ENCODE measurements around the gene PITHD1.
"Not testable (repeated sequence)": the region's sequence is repeated elsewhere in the genome, so short reads cannot be mapped to it uniquely, and the experiment has no call there.

PITHD1 gene

DNA sequence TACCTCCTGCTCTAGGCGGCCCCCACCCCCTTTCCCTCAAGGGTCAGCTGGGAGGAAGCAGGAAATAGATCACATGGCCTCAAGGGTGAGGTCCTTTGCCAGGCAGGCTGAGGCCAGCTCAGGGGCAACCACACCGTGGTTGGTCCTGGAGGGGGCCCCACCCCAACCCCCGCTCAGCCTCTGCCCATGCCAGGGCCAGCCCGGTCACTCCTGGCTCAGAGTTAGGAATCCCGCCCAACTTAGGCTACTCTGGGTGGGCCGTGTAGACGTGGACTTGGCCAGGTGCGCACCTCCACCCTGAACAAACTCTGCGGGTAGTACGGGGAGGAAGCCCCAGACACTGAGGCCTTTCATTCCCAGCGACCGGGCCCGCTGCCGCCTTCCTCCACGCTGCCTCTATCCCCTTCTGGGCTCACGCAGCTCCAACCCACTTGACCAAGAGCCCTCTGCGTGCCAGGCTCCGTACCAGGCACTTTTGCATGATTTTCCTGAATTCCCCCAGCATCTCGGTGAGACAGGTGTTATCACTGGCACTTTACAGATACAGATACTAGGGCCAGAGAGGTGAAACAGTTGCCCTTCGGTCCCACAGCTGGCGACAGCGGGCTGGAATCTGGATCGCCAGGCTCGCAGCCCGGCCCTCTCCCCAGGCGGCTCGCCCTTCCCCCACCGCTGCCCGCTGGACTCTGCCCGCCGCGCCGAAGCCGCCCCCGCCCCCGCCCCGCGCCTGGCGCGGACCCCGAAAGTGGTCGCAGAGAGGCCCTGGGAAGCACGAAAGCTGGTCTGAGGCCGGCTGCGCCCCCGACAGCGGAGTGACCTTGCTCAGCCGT, 21.6 kb downstream of the PITHD1 start:
- no peak for DNase-seq

GRCh38 chr1:23800400-23801337, 22.5 kb downstream of the PITHD1 start, which contains the start of gene GALE:
GALE (minus strand) TSS chr1:23800754; CDS start chr1:23799007, 1,747 bp downstream.
- peak; percentile 83 for DNase-seq

DNA sequence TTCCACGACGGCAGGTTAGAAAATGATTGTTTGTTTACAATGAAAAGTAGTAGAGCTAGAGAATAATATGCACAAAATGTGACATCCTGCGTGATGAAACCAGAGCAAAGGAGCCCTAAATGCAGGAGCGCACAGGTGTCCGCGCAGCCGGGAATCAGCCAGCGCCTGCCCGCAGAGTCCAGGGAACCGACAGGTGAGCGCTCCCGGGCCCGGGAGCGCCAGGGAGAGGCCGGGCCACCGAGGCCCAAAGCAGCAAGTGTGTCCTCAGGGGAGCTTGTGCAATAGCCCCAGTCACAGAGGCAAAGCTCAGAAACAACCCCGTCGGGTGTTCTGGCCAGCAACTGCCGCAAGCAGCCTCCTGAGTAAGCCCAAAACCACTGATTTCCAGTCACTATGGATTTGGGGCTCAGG, 23.1 kb downstream of the PITHD1 start:
- no peak for DNase-seq

DNA sequence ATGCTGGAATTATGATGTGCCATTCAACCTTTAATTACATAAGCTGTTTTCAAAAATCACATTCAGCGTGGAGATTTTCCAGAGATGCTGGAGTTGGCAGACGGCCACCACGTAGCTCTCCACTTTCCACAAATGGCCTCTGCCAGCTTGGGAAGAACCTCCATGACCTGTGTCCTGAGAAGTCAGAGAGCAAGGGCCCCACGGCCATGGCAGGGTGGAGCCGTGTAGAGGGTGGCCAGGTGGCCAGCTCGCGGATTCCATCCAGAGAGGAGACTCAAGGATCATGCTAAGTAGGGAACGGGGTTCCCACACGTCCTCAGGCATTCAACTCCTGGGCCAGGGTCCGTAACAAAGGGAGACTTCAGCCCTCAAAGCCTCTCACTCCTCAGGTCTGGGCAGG, 23.7 kb downstream of the PITHD1 start:
- DNase-seq = no peak

DNA sequence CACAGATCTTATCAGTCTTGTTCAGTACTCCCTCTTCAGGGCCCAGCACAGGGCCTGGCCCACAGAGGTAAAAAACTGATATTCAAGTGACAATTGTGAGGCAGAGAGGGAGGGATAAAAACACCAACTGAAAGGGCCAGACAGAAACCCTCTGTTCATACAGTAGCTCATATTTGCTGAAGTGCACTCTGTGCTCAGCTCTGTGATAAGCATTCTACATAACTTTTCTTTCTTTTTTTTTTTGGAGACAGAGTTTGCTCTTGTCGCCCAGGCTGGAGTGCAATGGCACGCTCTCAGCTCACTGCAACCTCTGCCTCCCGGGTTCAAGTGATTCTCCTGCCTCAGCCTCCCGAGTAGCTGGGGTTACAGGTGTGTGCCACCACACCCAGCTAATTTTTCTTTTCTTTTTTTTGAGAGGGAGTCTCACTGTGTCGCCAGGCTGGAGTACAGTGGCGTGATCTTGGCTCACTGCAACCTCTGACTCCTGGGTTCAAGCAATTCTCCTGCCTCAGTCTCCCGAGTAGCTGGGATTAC, 24.7 kb downstream of the PITHD1 start:
- DNase-seq = not testable (repeated sequence)

- no peak for DNase-seq
These were observed 25.5 kb downstream of the PITHD1 start for GRCh38 chr1:23803674-23804073.

DNA sequence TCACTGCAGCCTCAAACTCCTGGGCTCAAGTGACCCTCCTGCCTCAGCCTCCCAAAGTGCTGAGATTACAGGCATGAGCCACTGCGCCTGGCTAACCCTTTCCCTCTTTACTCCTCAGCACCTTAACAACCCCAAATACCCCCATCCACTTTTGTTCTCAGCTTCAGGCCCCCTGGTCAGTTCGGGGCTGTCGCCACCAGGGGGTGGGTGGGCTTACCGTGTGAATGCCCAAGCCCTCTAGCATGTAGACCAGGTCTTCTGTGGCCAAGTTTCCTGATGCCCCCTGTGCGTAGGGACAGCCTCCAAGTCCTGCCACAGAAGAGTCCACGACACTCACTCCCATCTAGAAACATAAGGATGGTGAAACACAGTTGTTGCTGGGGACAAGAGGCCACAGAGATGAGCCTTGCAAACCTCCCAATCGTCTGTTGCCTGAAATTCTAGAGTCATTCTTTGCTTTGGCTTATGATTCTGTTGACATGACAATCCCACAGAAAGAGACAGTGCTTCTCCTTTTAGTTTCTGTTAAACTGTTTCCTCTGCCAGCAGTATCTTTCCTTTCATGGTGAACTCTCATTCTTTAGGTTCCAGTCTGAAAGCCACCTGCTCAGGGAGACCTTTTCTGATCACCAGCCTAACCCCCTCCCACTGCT, 26.1 kb downstream of the PITHD1 start:
- no peak for DNase-seq

GRCh38 chr1:23805025-23805424, 26.8 kb downstream of the PITHD1 start:
- no peak for DNase-seq

DNA sequence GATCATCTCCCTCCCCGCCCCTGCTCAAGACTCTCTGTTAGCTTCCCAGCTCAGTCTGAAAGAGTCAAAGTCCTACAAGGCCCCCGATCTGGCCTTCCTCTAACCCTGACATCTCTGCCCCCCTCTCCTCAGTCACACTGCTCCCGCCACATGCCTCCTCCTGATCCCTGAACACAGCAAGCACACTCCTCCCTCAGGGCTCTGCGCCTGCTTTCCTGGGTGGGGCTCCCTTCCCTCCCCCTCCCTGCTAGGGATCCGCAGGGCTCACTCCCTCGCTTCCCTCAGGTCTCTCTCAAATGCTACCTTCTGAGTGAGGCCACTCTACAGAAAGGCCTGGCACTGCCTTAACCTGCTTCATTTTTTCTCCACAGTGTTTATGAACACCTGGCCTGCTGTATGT, 28.1 kb downstream of the PITHD1 start:
- DNase-seq = no peak

DNA sequence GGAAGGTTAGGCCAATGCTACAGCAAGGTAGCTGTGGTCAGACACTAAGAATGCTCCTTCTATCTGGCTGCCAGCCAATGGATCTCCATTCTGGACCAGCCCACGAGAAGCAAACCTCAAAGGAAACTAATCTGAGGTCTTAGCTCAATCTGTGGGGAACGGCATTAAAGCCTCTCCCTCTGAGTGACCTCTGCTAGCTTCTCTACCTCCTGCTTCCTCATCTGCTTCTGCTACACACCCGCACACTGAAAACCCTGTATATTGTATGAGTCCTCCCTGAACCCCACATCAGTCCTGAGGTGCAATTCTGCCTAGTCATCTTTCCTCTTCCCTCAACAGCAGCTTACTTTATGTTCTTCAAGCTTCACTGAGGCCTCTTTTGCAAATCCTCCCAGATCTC, 29.2 kb downstream of the PITHD1 start:
- DNase-seq = no peak

DNA sequence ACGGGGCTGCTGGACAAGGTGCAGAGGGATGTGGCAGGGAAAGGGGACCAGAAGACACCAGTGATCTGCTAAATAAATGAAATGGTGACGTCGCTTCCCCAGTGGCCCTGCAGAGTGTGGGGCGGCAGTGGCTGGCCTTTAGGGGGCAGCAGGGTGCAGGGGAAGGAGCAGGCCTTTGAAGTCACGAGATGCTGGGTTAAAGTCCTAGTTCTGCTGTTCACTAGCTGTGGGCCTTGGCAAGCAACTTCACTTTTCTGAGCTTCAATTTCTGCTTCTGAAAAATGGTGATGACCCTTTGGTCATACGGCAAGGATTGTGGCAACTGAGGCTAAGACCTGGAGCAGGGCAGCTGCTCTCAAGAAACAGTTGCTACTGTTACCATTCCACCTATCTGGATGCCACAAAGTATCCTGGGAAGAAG, 31.5 kb downstream of the PITHD1 start:
- no peak for DNase-seq

GRCh38 chr1:23810818-23811540, 32.8 kb downstream of the PITHD1 start:
- no peak for DNase-seq

DNA sequence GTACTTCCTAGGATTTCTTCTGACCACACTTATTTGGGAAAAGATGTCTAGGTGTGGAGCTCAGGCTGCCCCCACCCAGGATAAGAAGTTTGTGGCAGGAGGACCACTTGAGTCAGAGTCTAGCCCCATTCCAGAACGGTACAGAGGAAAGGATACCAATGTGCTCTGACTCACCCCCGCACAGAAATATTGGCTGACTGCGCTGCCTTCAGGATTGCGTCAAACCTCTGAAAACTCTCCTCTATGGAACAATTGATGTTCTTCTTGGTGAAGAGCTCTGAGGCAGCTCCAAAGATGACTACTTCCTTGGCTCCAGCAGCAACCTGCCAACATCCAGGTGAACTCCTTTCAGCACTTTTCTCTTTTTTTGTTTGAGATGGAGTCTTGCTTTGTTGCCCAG, 35.8 kb downstream of the PITHD1 start:
- DNase-seq = no peak

- DNase-seq = no peak
These were observed 38.1 kb downstream of the PITHD1 start for GRCh38 chr1:23816361-23816760.

GRCh38 chr1:23816906-23817305, 38.7 kb downstream of the PITHD1 start:
- no peak for DNase-seq

DNA sequence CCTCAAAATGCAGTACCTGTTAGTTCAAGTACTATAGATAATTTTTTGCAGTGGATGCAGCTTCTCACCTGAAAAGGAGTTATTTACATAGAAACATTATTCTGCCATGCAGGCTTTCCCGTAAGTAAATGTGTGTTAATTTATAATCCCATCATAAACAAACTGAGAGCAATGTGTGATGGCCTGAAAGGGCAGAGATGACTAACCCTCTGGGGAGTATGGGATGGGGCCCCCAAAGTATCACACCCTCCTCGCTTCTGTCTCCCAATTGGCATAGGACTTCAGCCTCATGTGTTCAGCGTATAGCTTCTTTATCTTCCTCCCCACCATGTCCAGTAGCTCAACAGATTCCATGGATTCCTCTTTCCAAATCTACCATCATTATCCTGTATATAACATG, 39.4 kb downstream of the PITHD1 start:
- DNase-seq = no peak

DNA sequence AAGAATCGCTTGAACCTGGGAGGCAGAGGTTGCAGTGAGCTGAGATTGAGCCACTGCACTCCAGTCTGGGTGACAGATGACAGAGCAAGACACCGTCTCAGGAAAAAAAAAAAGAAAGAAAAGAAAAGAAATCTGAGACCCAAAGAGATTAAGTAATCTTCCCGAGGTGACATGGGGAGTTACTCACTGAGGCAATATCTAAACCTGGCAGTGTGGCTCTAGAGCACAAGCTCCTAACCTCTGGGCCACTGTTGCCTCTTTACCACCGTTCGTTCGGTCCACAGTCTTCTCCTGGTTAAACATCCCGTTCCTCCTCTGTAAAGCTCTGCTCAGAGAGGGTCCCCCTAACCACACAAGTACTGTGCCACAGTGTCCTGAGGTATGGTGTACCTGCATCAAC, 45.5 kb downstream of the PITHD1 start:
- no peak for DNase-seq

- DNase-seq = no peak
These were observed 46.5 kb downstream of the PITHD1 start for GRCh38 chr1:23824711-23825075.

- peak; percentile 75 for DNase-seq
These were observed 47.0 kb downstream of the PITHD1 start, which contains the start of gene HMGCL for GRCh38 chr1:23825076-23825761. HMGCL (minus strand) TSS chr1:23825429; CDS start chr1:23825415, 14 bp downstream.

DNA sequence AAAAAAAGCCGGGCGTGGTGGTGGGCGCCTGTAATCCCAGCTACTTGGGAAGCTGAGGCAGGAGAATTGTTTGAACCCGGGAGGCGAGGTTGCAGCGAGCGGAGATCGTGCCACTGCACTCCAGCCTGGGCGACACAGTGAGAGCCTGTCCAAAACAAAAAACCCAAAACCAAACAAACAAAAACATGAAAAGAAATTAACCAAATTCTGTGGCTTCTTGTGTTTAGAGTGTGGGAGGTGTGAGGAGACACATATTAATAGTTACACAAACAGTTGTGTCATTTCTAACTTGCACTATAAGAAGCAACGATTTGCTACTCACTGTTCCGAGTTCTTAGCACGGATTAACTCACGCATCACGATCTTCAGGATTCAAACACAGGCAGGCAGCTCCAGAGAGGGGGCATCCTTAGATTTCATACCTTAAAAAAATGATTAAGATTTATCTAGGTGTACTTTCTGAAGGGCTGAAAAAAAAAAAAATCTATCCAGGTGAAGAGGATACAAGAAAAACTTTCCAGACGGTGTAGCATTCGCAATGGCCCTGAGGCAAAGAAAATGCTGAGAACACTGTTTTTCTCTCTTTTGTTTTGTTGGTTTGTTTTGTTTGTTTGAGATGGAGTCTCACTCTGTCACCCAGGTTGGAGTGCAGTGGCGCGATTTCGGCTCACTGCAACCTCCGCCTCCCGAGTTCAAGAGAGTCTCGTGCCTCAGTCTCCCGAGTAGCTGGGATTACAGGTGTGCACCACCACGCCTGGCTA, 47.7 kb downstream of the PITHD1 start:
- no peak for DNase-seq

DNA sequence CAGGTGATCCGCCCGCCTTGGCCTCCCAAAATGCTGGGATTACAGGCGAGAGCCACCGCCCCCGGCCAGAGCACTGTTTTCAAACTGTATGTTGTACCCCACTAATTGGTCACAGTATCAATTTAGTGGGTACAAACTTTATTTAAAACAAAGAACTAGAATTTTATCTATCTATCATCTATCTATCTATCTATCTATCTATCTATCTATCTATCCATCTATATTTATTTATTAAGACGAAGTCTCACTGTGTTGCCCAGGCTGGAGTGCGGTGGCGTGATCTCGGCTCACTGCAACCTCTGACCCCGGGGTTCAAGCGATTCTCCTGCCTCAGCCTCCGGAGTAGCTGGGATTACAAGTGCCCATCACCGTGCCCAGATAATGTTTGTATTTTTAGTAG, 48.4 kb downstream of the PITHD1 start:
- not testable (repeated sequence) for DNase-seq

All from NCI-H1048 (cell line).